ENCODE data around the gene GLYR1. TPM values are rescaled to one million over a fixed set of nuclear protein-coding genes. Genes with fewer than 3 reads are reported as not detected.

The GLYR1 gene
- total and polyA plus RNA-seq, 2 experiments from 2014 or later, result 59.9 to 105 TPM

- H3K27me3 ChIP-seq (ENCODE audit: insufficient read depth), result no peaks in the 10 kb centered on the region
- H3K27me3 Mint-ChIP-seq (ENCODE audit: insufficient read depth, low read depth, poor library complexity), result peaks cover 7% of the 10 kb centered on the region
- H3K36me3 ChIP-seq (ENCODE audit: insufficient read depth), result peaks cover 34% of the 10 kb centered on the region
- H3K27ac ChIP-seq (ENCODE audit: low read depth), result no peak overlapping the region
- H4K20me1 ChIP-seq (replicated peaks; ENCODE audit: insufficient read depth), result no peaks in the 10 kb centered on the region
- ATAC-seq (no peak), DNase-seq (ENCODE audit: low spot score) (no peak)
- TF ChIP-seq, protein P1, sequence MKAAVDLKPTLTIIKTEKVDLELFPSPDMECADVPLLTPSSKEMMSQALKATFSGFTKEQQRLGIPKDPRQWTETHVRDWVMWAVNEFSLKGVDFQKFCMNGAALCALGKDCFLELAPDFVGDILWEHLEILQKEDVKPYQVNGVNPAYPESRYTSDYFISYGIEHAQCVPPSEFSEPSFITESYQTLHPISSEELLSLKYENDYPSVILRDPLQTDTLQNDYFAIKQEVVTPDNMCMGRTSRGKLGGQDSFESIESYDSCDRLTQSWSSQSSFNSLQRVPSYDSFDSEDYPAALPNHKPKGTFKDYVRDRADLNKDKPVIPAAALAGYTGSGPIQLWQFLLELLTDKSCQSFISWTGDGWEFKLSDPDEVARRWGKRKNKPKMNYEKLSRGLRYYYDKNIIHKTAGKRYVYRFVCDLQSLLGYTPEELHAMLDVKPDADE (IDR thresholded peaks at IDR 0.05), result no peak
- TF ChIP-seq, protein P2, sequence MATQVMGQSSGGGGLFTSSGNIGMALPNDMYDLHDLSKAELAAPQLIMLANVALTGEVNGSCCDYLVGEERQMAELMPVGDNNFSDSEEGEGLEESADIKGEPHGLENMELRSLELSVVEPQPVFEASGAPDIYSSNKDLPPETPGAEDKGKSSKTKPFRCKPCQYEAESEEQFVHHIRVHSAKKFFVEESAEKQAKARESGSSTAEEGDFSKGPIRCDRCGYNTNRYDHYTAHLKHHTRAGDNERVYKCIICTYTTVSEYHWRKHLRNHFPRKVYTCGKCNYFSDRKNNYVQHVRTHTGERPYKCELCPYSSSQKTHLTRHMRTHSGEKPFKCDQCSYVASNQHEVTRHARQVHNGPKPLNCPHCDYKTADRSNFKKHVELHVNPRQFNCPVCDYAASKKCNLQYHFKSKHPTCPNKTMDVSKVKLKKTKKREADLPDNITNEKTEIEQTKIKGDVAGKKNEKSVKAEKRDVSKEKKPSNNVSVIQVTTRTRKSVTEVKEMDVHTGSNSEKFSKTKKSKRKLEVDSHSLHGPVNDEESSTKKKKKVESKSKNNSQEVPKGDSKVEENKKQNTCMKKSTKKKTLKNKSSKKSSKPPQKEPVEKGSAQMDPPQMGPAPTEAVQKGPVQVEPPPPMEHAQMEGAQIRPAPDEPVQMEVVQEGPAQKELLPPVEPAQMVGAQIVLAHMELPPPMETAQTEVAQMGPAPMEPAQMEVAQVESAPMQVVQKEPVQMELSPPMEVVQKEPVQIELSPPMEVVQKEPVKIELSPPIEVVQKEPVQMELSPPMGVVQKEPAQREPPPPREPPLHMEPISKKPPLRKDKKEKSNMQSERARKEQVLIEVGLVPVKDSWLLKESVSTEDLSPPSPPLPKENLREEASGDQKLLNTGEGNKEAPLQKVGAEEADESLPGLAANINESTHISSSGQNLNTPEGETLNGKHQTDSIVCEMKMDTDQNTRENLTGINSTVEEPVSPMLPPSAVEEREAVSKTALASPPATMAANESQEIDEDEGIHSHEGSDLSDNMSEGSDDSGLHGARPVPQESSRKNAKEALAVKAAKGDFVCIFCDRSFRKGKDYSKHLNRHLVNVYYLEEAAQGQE (IDR thresholded peaks at IDR 0.05; ENCODE audit: unreplicated experiment), result no peak
- TF ChIP-seq CREB1 (CRISPR knock-in tag; IDR thresholded peaks at IDR 0.05; ENCODE audit: low read depth) (no peak), NANOG (IDR thresholded peaks at IDR 0.05; ENCODE audit: borderline replicate concordance) (no peak), EZH2 (IDR thresholded peaks at IDR 0.05; ENCODE audit: low read depth, unreplicated experiment) (no peak), CTCF (conservative IDR thresholded peaks at IDR 0.05; ENCODE audit: low read depth in 2 of 2) (no peak), JUNB (IDR thresholded peaks at IDR 0.05; ENCODE audit: unreplicated experiment) (no peak), STAT1 (IDR thresholded peaks at IDR 0.05; ENCODE audit: unreplicated experiment) (no peak), POLR2AphosphoS5 (IDR thresholded peaks at IDR 0.05; ENCODE audit: low read depth) (no peak)
- TF ChIP-seq, protein P3, sequence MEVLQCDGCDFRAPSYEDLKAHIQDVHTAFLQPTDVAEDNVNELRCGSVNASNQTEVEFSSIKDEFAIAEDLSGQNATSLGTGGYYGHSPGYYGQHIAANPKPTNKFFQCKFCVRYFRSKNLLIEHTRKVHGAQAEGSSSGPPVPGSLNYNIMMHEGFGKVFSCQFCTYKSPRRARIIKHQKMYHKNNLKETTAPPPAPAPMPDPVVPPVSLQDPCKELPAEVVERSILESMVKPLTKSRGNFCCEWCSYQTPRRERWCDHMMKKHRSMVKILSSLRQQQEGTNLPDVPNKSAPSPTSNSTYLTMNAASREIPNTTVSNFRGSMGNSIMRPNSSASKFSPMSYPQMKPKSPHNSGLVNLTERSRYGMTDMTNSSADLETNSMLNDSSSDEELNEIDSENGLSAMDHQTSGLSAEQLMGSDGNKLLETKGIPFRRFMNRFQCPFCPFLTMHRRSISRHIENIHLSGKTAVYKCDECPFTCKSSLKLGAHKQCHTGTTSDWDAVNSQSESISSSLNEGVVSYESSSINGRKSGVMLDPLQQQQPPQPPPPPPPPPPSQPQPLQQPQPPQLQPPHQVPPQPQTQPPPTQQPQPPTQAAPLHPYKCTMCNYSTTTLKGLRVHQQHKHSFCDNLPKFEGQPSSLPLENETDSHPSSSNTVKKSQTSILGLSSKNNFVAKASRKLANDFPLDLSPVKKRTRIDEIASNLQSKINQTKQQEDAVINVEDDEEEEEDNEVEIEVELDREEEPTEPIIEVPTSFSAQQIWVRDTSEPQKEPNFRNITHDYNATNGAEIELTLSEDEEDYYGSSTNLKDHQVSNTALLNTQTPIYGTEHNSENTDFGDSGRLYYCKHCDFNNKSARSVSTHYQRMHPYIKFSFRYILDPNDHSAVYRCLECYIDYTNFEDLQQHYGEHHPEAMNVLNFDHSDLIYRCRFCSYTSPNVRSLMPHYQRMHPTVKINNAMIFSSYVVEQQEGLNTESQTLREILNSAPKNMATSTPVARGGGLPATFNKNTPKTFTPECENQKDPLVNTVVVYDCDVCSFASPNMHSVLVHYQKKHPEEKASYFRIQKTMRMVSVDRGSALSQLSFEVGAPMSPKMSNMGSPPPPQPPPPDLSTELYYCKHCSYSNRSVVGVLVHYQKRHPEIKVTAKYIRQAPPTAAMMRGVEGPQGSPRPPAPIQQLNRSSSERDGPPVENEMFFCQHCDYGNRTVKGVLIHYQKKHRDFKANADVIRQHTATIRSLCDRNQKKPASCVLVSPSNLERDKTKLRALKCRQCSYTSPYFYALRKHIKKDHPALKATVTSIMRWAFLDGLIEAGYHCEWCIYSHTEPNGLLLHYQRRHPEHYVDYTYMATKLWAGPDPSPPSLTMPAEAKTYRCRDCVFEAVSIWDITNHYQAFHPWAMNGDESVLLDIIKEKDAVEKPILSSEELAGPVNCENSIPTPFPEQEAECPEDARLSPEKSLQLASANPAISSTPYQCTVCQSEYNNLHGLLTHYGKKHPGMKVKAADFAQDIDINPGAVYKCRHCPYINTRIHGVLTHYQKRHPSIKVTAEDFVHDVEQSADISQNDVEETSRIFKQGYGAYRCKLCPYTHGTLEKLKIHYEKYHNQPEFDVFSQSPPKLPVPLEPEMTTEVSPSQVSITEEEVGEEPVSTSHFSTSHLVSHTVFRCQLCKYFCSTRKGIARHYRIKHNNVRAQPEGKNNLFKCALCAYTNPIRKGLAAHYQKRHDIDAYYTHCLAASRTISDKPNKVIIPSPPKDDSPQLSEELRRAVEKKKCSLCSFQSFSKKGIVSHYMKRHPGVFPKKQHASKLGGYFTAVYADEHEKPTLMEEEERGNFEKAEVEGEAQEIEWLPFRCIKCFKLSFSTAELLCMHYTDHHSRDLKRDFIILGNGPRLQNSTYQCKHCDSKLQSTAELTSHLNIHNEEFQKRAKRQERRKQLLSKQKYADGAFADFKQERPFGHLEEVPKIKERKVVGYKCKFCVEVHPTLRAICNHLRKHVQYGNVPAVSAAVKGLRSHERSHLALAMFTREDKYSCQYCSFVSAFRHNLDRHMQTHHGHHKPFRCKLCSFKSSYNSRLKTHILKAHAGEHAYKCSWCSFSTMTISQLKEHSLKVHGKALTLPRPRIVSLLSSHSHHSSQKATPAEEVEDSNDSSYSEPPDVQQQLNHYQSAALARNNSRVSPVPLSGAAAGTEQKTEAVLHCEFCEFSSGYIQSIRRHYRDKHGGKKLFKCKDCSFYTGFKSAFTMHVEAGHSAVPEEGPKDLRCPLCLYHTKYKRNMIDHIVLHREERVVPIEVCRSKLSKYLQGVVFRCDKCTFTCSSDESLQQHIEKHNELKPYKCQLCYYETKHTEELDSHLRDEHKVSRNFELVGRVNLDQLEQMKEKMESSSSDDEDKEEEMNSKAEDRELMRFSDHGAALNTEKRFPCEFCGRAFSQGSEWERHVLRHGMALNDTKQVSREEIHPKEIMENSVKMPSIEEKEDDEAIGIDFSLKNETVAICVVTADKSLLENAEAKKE (CRISPR knock-in tag; IDR thresholded peaks at IDR 0.05), result no peak
- H3K9me2 ChIP-seq (ENCODE audit: insufficient read depth), result no peaks in the 10 kb centered on the region
- H3K36me3 Mint-ChIP-seq (ENCODE audit: low read depth), result peaks cover 81% of the 10 kb centered on the region
- no peaks in the 10 kb centered on the region for H3K4me1 ChIP-seq (ENCODE audit: insufficient read depth)
- H3K4me3 Mint-ChIP-seq, result no peak overlapping the region
- no peaks in the 10 kb centered on the region for H3K9me3 Mint-ChIP-seq
- 0 out of 2 replicates have a peak, but pooled peaks cover 12% of the 10 kb centered on the region for H3F3A ChIP-seq (replicated peaks; ENCODE audit: low read depth)
- no peaks in the 10 kb centered on the region for H3K4me1 Mint-ChIP-seq
- H2AFZ ChIP-seq, result no peak overlapping the region
- no peak overlapping the region for H3K4me2 ChIP-seq
- H3K79me2 ChIP-seq (replicated peaks; ENCODE audit: insufficient read depth), result 0 out of 2 replicates have a peak, but pooled peaks cover 3% of the 10 kb centered on the region
- no peak overlapping the region for H3K4me3 ChIP-seq
- no peak overlapping the region for H3K27ac Mint-ChIP-seq
These were observed 33.7 kb downstream of the GLYR1 start for GRCh38 chr16:4813251-4814003.

Data from GM23338 (cell line).